Ovary (tissue), 3 donors: ENCODE results near the gene PRAMEF33.
"Not testable (repeated sequence)": the region's sequence is repeated elsewhere in the genome, so short reads cannot be mapped to it uniquely, and the experiment has no call there.

Experiments used
- POLR2A ChIP-seq: fragments of 450-650 bp; IDR thresholded peaks from one replicate; pipeline ENCODE4 v1.6.1; 2017; ENCODE audit warnings: antibody characterized with exemption, mild to moderate bottlenecking, moderate library complexity
- TF ChIP-seq, protein P1 (sequence below), 3 donors: fragments of 450-650 bp in 2 of 3; fragments of 200-600 bp in 1 of 3; IDR thresholded peaks; one replicate each; pipeline versions ENCODE4 v1.5.1 to v1.8.0; 2016 to 2022; ENCODE audit warnings: antibody characterized with exemption in 3 of 3, mild to moderate bottlenecking in 1 of 3
- donor health status: DM: no; HTN: no; CAD: no.

DNA sequence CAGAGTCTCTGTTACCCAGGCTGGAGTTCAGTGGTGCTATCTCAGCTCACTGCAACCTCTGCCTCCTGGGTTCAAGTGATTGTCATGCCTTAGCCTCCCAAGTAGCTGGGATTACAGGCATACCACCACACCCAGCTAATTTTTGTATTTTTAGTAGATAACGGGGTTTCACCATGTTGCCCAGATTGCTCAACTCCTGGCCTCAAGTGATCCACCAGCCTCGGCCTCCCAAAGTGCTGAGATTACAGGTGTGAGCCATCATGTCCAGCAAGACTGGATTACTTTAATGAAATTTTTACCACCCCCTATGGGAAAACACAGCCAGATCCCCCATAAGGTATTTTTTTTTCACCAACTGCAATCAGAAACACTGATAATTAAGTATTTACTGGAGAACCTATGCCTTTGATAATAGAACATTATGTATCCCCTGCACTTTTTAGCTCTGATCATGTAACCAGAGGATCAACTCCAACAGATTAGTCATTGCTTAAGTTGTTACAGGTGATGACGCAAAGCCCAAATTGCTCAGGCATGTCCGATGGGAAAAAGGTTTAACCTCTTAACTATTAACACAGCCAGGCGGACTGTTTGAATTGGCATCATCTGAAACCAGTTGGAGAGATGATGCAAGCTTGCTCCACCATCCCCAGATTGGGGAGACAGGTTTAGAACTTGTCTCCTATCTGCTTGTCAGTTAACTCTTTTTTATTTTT lies 6.0 kb upstream of the PRAMEF33 start:
- TF ChIP-seq, protein P1, sequence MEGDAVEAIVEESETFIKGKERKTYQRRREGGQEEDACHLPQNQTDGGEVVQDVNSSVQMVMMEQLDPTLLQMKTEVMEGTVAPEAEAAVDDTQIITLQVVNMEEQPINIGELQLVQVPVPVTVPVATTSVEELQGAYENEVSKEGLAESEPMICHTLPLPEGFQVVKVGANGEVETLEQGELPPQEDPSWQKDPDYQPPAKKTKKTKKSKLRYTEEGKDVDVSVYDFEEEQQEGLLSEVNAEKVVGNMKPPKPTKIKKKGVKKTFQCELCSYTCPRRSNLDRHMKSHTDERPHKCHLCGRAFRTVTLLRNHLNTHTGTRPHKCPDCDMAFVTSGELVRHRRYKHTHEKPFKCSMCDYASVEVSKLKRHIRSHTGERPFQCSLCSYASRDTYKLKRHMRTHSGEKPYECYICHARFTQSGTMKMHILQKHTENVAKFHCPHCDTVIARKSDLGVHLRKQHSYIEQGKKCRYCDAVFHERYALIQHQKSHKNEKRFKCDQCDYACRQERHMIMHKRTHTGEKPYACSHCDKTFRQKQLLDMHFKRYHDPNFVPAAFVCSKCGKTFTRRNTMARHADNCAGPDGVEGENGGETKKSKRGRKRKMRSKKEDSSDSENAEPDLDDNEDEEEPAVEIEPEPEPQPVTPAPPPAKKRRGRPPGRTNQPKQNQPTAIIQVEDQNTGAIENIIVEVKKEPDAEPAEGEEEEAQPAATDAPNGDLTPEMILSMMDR (IDR thresholded peaks at IDR 0.05) = not testable (repeated sequence)
- TF ChIP-seq POLR2A = not testable (repeated sequence)
